NOMO-1 (cell line): ENCODE results near the gene TOR3A.
"Not testable (repeated sequence)": the region's sequence is repeated elsewhere in the genome, so short reads cannot be mapped to it uniquely, and the experiment has no call there.

ENCODE experiments used
- DNase-seq, 2 experiments: peaks; one replicate each; lab custom pipeline; 2025; ENCODE audit not compliant: unreplicated experiment in 2 of 2; lab: John Stamatoyannopoulos, UW

TOR3A gene

DNA sequence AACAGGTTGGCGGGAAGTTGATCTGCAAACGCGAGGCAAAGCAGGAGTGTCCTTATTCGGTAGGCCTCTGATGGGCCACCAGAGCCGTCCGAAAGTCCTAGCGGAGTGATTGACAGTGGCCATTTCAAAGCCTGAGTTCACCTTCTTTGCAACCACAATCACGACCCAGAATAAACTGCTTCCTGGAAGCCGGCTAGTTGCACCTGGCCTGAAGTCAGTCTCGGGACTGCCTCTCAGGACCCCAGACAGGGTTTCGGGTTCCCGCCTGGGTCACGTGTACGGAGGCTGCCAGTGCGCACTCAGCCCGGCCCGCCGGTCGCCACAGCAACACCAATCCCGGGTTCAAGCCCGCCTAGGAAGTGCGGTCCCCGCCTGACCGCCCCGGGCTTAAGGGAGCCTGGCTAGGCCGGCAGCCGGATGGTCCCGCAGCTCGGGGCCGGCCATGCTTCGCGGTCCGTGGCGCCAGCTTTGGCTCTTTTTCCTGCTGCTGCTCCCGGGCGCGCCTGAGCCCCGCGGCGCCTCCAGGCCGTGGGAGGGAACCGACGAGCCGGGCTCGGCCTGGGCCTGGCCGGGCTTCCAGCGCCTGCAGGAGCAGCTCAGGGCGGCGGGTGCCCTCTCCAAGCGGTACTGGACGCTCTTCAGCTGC lies at the start of gene TOR3A:
Gene TOR3A (plus strand): TSS at position 384 of the 646 bp plus-strand sequence. CDS start 59 bp downstream, at position 443.
- DNase-seq, result peak; percentile 74 to 84

DNA sequence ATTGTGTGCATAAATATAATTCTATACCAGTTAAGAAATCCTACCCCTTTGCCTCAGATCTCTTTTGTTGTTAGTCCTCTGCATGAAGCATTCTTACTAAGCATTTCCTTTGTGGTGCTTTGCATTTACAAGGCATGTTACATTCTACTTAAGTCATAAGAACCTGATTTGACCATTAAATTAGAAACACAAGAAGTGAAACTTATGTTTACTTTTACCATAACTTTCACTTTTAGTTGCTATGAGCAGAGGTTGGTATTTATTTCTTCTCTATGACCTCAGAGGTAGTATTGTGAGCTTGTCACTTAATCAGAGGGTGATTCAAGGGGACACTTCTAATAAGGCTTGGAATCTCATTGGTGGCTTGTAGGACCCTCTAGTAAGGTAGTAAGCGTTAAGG lies 47.1 kb upstream of the TOR3A start:
- DNase-seq, result peak in 1 of 2 experiments; percentile 68

DNA sequence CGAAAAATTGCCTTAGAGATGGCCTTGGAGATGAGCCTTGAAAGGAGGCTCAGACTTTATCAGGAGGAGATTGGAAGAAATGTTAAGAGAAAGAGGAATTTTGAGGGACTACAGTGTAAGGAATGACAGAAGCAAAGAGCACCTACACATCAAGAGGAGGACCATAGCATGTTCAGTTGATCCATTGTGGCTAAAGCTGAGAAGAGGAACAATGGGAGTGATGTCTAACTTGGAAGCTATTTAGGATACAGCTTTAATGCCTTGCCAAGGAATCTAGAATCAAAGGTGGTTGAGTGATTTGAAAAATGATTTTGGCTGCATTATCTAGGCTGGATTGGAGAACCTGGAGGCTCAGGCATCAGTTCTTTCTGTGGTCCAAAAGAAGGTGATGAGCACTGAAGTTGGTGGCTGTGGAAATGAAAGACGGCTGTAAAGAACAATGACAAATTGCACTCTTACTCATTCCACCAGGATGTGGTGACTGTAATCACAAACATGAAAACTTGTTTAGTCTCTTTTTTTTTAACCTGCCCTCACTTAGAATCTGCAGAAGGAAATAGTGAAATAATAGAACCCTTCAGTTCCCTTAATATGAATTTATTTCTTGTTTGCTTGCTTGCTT lies 44.9 kb upstream of the TOR3A start:
- DNase-seq, result peak in 1 of 2 experiments; percentile 14

DNA sequence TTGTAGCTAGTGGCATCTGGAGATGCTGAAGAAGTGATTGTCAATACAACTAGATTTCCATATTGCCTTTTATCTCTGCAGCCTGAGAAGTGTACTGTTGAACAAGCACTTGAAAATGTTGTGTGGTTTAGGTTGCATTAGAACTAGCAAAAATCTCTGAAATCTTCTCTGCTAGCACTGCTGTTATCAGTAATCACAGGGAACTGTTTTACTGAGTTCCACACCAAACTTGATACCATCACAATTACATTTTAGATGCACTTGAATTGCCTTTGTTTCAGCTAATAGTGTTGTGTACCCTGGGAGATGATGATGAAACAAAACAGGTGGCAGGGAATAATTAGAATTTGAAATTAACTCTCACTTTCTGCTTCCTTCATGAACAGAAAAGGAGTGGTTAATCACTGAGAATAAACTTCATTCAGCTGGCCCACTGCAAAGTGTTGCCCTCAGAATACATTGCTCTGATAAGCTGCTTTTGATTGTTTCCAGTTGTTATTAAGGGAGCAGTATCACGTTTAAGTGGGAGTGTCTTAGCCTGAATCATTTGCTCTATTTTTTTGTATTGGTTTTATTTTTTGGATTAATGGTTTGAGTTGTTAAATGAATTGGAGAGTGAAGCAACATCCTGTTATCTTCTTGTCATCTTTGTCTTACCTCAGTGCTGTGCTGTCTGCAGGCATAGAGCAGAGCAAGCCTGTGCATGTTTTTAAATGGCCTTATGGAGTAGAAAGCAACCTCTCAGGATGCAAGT lies 43.2 kb upstream of the TOR3A start:
- DNase-seq, result peak in 1 of 2 experiments; percentile 36

GRCh38 chr1:179039502-179040174 lies 42.2 kb upstream of the TOR3A start:
- DNase-seq, result not testable (repeated sequence)

DNA sequence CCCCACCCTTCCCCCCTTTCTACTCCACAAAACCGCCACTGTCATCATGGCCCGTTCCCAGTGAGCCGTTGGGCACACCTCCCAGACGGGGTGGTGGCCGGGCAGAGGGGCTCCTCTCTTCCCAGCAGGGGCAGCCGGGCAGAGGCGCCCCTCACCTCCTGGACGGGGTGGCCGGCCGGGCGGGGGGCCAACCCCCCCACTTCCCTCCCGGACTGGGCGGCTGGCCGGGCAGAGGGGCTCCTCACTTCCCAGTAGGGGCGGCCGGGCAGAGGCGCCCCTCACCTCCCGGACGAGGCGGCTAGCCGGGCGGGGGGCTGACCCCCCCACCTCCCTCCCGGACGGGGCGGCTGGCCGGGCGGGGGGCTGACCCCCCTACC lies 41.7 kb upstream of the TOR3A start:
- not testable (repeated sequence) for DNase-seq

DNA sequence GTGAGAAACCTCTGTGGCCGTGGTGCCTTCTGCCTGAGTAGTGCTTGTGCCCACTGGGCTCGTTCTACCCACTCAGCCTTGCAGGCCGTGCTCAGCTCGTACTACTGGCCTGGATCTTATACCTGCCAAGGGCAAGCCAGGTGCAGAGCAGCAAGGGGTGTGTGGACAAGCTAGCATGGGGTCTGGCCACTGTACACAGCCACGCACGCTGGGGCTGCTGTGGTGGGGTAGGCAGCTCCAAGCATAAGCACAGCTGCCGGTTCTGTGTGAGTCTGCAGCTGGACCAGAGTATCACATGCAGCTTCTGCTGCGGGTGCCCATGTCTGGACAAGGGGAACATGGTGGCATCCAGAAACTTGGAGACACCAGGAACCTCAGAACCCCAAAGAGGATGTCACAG lies 39.8 kb upstream of the TOR3A start:
- no peak for DNase-seq

DNA sequence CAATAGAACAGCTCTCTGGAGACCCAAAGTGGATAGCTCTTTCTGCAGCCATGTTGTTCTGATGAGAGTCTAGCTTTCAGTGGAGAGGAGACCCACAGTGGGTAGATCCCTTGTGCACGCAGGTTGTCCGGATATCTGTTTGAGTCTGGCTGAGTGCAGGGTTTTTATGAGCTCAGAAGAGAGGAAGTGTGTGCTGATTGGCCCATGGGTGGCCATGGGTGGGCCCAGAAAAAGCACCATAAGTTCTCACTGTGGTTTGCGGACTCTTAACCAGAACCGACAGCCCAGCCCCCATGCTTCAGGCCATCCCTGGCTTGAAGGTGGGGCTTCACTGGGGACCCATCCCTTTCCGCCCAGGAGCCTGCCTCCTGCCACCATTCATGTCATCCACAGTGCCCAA lies 39.2 kb upstream of the TOR3A start:
- DNase-seq, result no peak

DNA sequence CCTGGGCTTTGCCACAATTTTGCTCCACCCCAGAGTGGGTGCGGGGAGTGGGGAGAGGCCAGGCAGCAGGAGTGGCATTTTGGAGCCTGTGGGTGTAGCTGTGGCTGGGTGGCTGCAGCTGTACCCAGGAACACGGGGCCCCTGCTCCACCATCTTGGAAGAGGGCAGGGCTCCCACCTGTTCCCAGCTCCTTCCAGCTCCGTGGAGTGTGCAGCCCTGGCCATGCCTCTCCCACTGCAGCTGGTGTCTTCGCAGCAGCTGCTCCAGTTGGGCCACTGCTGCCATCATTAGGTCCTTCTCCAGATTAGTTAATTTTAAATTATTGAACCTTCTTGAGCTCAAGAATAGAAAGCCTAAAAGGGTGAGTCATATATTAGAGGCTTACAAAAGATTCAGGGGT lies 38.6 kb upstream of the TOR3A start:
- no peak for DNase-seq

- DNase-seq, result no peak
These were observed 38.0 kb upstream of the TOR3A start for GRCh38 chr1:179043907-179044306.

DNA sequence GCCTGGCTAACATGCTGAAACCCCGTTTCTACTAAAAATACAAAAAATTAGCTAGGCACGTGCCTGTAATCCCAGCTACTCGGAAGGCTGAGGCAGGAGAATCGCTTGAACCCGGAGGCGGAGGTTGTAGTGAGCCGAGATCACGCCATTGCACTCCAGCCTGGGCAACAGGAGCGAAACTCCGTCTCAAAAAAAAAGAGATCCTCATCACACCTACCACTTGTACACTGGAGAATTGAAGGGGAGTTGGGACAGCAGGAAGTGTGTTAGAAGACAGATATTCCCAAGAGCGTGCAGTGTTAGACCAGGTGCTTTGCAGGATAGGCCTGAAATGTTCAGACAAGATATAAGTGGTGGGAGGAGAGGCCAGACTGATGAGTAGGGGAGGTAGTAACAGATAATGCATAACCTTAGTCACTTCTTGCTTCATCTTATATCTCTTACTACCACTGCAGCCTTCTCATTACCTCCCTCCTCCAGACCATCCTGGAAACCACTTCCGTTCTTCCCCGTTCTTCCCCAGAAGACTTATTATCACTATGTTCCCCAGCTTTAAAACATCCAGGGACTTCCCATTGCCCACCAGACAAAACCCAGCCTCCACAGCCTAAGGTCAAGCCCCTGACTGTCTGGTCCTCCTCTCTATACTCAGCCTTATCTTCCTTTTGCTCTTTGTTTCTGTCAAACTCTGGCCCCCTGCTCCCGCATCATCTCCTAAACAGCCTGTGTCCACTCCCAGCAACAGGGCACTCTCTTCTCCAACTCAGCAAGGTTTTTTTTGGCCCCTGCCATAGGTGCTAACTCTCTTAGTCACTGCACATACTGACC lies 34.8 kb upstream of the TOR3A start:
- DNase-seq, result no peak

DNA sequence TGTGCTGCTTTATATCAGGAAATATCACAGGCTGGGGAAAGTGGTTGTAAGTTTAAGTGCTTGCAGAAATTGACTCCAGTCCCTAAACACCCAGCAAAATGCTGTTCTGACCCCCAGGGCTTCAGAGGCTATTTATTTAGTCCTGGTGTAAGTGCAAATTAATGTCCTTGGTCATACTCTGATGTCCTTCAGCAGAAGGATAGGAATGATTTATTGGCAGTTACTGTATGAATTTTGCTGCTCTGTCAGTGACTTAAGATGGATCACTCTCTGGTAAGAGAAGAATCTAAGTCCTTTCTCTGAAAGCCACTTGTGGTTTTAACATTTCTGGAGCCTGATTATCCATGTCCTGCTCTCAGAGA lies 34.3 kb upstream of the TOR3A start:
- no peak for DNase-seq

GRCh38 chr1:179048339-179049124 lies 33.3 kb upstream of the TOR3A start:
- DNase-seq, result no peak

GRCh38 chr1:179052776-179053175 lies 29.1 kb upstream of the TOR3A start:
- peak in 1 of 2 experiments; percentile 8 for DNase-seq

DNA sequence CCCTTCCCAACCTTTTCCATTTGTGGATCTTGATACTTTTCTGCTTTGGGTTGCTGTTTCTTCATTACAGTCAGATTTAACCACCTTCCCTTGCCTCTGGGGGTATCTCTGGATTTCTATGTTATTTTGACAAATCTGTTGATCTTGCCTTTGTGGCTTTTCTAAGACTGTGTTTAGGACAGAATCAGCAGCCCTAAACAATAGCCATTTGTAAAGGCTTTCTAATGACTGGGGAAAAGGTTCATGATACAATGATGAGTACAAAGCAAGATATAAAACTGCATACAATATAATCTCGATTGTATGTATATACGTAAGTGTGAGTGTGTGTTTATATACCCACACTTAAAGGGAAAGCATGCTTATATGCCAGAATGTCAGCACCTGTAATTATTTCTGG lies 28.4 kb upstream of the TOR3A start:
- DNase-seq, result no peak

GRCh38 chr1:179055937-179056336 lies 25.9 kb upstream of the TOR3A start:
- DNase-seq, result no peak

DNA sequence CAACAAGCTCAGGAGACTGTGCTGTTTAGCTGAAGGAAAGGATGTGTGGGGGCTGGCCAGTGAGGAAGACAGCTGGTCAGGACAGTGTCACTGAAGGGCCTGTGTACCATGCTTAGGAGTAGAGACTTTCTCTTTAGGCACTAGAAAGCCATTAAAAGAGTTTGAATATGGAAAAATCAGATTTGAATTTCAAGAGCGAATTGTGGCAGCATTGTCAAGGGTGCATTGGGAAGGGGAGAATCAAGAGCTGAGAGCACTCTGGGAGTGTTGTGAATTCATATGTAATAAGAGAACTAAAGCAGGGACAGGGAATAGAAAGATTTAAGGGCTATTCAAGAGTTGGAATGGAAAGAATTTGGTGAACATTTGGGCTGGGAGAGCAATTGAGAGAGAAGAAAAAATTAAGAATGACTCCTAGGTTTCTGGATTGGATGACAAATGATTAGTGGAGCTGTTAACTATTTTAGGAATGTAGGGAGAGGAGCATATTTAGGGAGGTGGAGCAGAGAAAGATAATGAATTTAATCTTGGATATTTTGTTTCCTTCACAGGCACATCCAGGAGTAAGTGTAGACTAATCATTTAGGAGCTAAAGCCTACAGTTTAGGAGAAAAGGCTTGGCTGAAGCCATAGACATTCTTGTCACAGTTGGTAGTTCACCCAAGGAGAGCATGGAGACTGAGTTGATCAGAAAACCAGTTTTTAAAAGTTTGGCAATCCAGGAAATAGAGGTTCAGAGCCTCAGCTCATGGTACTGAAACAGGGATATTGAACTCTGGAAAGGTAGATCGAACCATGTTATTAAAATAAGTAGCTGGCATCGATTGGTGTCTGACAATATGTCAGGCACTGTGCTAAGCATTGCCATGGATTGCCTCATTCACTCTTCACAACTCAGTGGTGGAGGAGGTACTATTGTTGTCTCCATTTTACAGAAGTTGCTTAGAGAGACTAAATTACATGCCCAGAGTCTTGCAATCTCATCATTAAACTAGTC lies 23.1 kb upstream of the TOR3A start:
- peak in 1 of 2 experiments; percentile 18 for DNase-seq
